22Rv1 (cell line): Measurements from ENCODE around the gene SHE.

Source experiments
- H3K27ac ChIP-seq: fragments of 450-650 bp; 2 replicates; pipeline ENCODE4 v1.5.1; 2017
- ZFX ChIP-seq: fragments of 450-650 bp; IDR thresholded peaks from 2 replicates; pipeline ENCODE4 v1.6.1; 2017; ENCODE audit warnings: antibody characterized with exemption, borderline replicate concordance
- TF ChIP-seq, protein P1 (sequence below): fragments of 450-650 bp; IDR thresholded peaks from 2 replicates; pipeline ENCODE4 v1.5.1; 2017; ENCODE audit warnings: mild to moderate bottlenecking

The SHE gene

DNA sequence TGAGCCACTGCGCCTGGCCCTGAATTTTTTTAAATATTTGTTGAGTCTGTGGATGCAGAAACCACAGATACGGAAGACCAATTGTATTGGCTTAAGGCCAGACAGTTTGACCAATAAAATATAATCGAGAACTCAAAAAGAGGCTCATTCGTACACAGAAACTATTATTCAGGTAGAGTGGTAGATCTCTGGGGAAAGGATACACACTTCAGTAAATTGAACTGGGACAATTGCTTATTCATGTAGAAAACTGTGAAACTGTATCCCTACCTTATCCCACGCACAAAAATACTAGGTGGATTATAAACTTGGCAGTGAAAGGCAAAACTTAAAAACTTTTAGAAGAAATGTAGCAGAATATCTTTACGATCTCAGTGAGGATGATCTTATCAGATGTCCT lies 25.0 kb upstream of the SHE start:
- TF ChIP-seq, protein P1, sequence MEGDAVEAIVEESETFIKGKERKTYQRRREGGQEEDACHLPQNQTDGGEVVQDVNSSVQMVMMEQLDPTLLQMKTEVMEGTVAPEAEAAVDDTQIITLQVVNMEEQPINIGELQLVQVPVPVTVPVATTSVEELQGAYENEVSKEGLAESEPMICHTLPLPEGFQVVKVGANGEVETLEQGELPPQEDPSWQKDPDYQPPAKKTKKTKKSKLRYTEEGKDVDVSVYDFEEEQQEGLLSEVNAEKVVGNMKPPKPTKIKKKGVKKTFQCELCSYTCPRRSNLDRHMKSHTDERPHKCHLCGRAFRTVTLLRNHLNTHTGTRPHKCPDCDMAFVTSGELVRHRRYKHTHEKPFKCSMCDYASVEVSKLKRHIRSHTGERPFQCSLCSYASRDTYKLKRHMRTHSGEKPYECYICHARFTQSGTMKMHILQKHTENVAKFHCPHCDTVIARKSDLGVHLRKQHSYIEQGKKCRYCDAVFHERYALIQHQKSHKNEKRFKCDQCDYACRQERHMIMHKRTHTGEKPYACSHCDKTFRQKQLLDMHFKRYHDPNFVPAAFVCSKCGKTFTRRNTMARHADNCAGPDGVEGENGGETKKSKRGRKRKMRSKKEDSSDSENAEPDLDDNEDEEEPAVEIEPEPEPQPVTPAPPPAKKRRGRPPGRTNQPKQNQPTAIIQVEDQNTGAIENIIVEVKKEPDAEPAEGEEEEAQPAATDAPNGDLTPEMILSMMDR, result no peak
- no peak for TF ChIP-seq ZFX

DNA sequence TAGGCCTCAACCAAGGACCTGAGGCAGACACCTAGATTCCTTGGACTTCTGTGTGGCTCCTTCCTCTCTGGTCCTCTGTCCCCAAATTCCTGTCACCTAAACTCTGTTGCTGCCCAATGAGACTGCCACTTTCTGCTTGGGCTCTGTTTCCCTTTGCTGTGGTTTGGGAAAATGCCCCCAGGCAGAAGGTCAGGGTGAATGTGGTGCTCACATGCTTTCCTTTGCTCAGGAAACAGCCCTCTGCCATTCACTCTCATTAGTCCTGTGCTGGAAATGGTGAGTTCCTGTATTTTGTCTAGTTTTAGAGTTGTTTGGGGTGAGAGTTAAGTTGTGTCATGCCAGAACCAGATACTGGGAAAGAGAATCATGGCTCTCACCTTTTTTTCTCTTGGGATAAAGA lies 22.7 kb upstream of the SHE start:
- TF ChIP-seq, protein P1, result no peak
- no peak for TF ChIP-seq ZFX
- H3K27ac ChIP-seq, result no peak overlapping the region

More for the DNA sequence above, 25.0 kb upstream of the SHE start:
- H3K27ac ChIP-seq, result no peak overlapping the region

DNA sequence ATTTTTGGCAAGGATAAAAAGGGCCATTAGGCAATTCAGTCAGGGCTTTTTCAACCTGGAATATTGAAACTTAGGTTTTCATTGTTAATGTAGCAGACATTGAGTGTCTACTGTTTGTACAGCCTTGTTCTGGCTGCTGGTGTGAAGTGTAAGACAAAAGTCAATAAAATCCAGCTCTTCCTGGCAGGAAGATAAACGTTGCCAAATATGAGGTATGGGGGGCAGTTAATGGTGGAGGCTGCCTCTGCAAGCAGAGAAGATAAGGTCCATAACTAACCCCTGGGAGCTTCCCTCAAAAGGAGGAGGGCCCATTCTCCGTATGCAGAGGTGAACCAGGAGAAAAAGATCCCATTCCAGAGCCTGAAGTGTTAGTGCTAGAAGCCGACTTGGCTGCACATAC lies 19.5 kb upstream of the SHE start:
- H3K27ac ChIP-seq, result no peak overlapping the region
- TF ChIP-seq, protein P1, result no peak
- TF ChIP-seq ZFX, result no peak

DNA sequence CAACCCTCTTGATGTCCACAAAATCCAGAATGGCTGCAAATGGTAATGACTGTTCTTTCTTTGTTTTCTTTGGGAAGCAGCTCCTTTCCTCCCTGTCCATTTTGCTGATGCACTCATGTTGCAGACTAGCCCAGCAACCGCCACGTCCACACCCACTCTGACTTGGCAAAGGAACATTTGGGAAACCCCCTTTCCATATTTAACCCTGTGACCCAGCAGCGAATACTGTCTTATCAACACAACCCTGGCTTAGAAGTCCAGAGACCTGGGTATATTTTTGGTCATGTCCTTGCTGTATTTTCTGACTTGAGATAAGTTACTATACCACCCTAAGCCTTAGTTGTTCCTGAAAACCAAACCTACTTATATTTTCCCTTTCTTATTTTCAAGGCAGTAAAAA lies 18.1 kb upstream of the SHE start:
- TF ChIP-seq, protein P1, result no peak
- TF ChIP-seq ZFX, result no peak

DNA sequence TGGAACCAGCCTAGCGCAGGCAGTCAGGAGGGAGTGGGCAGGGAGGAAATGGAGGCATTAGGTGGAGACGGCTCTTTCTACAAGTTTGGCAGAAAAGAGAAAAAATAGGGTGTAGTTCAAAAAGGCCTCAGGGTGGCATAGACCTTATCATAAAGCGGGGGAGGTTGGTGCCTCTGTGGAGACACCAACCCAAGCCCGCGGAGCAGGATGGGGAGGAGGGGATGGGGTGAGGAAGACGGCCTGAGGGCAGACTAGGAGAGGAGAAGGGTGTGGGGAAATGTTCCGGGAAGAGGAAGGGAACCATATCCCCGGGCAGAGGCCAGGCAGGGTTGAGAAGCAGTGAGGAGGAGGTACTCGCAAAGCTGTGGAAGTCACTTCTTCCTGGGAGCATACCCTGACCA lies 17.4 kb upstream of the SHE start:
- TF ChIP-seq, protein P1, result no peak
- TF ChIP-seq ZFX, result no peak
- H3K27ac ChIP-seq, result no peak overlapping the region

More for the DNA sequence above, 18.1 kb upstream of the SHE start:
- H3K27ac ChIP-seq, result no peak overlapping the region

DNA sequence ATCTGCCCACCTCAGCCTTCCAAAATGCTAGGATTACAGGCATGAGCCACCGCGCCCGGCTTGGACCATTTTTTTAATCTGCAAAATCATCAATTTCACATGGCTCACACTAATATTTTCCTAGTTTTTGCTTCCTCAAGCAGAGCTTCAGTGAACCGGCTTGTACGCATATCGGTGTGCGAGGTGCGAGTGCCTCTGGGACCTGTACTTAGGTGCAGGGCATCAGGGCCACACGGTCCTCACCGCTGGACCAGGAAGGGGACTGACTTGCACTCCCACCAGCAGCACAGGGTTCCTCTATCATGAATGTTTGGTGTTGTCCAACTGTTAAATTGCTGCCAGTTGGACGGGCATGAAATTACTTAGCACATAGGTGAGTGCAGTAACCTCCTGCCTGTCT lies 15.4 kb upstream of the SHE start:
- H3K27ac ChIP-seq, result no peak overlapping the region
- TF ChIP-seq, protein P1, result no peak

DNA sequence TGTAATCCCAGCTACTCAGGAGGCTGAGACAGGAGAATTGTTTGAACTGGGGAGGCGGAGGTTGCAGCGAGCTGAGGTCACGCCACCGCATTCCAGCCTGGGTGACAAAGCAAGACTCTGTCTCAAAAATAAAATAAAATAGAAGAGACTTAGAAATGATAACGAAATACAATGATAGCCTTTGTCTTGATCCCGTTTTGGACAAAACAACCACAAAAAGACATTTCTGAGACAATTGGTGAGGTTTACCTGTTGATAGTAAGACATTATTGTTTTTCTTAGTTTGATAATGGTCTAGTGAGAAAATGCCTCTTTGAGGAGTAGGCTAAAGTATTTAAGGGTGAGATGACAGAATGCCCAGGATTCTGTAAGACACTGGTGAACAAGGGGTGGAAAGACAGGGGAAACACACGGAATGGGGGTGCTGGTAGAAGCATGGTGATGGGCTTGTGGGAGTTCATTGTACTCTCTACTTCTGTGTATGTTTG lies 11.9 kb upstream of the SHE start:
- no peak for TF ChIP-seq ZFX
- TF ChIP-seq, protein P1, result no peak
- H3K27ac ChIP-seq, result no peak overlapping the region
